ENCODE data around the gene SPRYD3. TPM values are rescaled to one million over a fixed set of nuclear protein-coding genes. Genes with fewer than 3 reads are reported as not detected.

SPRYD3 gene
- total RNA-seq, 1 donor from 2014 or later = 32.3 TPM

GRCh38 chr12:53064613-53065436, 14.4 kb downstream of the SPRYD3 start:
- TF ChIP-seq CTCF (IDR thresholded peaks at IDR 0.05; ENCODE audit: insufficient read depth, low read length, poor library complexity, severe bottlenecking) = no peak
- DNase-seq (ENCODE audit: low read depth) = no peak
- no peaks in the 10 kb centered on the region for H3K27me3 ChIP-seq (ENCODE audit: control insufficient read depth, insufficient read depth, low read length)
- peaks cover 3% of the 10 kb centered on the region for H3K36me3 ChIP-seq (ENCODE audit: control insufficient read depth, insufficient read depth, low read length)
- H3K4me3 ChIP-seq (ENCODE audit: low read depth, low read length) = no peak overlapping the region

GRCh38 chr12:53063708-53064612, 15.2 kb downstream of the SPRYD3 start:
- peaks cover 3% of the 10 kb centered on the region for H3K36me3 ChIP-seq (ENCODE audit: control insufficient read depth, insufficient read depth, low read length)
- no peak for DNase-seq (ENCODE audit: low read depth)
- no peak for TF ChIP-seq CTCF (IDR thresholded peaks at IDR 0.05; ENCODE audit: insufficient read depth, low read length, poor library complexity, severe bottlenecking)

GRCh38 chr12:53062977-53063707, 16.0 kb downstream of the SPRYD3 start:
- TF ChIP-seq CTCF (IDR thresholded peaks at IDR 0.05; ENCODE audit: insufficient read depth, low read length, poor library complexity, severe bottlenecking) = no peak
- DNase-seq (ENCODE audit: low read depth) = no peak
- Histone ChIP-seq H3K4me3 (ENCODE audit: low read depth, low read length) (no peak overlapping the region), H3K36me3 (ENCODE audit: control insufficient read depth, insufficient read depth, low read length) (peaks cover 3% of the 10 kb centered on the region), H3K27me3 (ENCODE audit: control insufficient read depth, insufficient read depth, low read length) (no peaks in the 10 kb centered on the region)

More at GRCh38 chr12:53063708-53064612, 15.2 kb downstream of the SPRYD3 start:
- Histone ChIP-seq H3K27me3 (ENCODE audit: control insufficient read depth, insufficient read depth, low read length) (no peaks in the 10 kb centered on the region), H3K4me3 (ENCODE audit: low read depth, low read length) (no peak overlapping the region)

GRCh38 chr12:53062011-53062961, 16.9 kb downstream of the SPRYD3 start:
- no peak for TF ChIP-seq CTCF (IDR thresholded peaks at IDR 0.05; ENCODE audit: insufficient read depth, low read length, poor library complexity, severe bottlenecking)
- Histone ChIP-seq H3K27me3 (ENCODE audit: control insufficient read depth, insufficient read depth, low read length) (no peaks in the 10 kb centered on the region), H3K4me3 (ENCODE audit: low read depth, low read length) (no peak overlapping the region), H3K36me3 (ENCODE audit: control insufficient read depth, insufficient read depth, low read length) (peaks cover 3% of the 10 kb centered on the region)
- DNase-seq (ENCODE audit: low read depth) = no peak

Data from kidney epithelial cell (primary cell).